Right lobe of liver (tissue), 6 donors: Measurements from ENCODE around the gene FANCE. TPM values are rescaled to one million over a fixed set of nuclear protein-coding genes. Genes with fewer than 3 reads are reported as not detected.

ENCODE experiments used
- ATAC-seq, 4 donors: fragments of 200-7000 bp; cut with Tn5 transposase; one replicate each; pipeline ENCODE4 v1.9.1; 2020; ENCODE audit warnings: mild to moderate bottlenecking in 4 of 4, moderate library complexity in 4 of 4
- DNase-seq, 3 donors: peaks; one replicate each; pipeline ENCODE4 v3.0.0-alpha.2; 2020
- H3K27ac ChIP-seq, 3 donors: fragments of 200-600 bp; one replicate each; pipeline ENCODE4 v1.8.0; 2022
- H3K27me3 ChIP-seq, 2 donors: fragments of 200-600 bp; one replicate each; pipeline ENCODE4 v1.8.0; 2022
- H3K36me3 ChIP-seq, 4 donors: fragments of 200-600 bp; sonication (generic) in 1 of 4; one replicate each; pipeline versions ENCODE4 v1.5.1 to v1.8.0; 2017 to 2022; ENCODE audit warnings: control low read depth in 1 of 4
- H3K4me1 ChIP-seq, 4 donors: fragments of 200-600 bp; sonication (generic) in 1 of 4; one replicate each; pipeline versions ENCODE4 v1.5.1 to v1.8.0; 2017 to 2022; ENCODE audit warnings: control low read depth in 1 of 4
- H3K4me3 ChIP-seq, 3 donors: fragments of 200-600 bp; one replicate each; pipeline ENCODE4 v1.8.0; 2022
- H3K9me3 ChIP-seq, 4 donors: fragments of 200-600 bp; sonication (generic) in 1 of 4; one replicate each; pipeline versions ENCODE4 v1.5.1 to v1.8.0; 2017 to 2022; ENCODE audit warnings: control low read depth in 1 of 4
- POLR2A ChIP-seq: fragments of 450-650 bp; IDR thresholded peaks from one replicate; pipeline ENCODE4 v1.6.1; 2017; ENCODE audit warnings: antibody characterized with exemption, mild to moderate bottlenecking
- WGBS: methylation state at CpG from one replicate; pipeline ENCODE4 v1.1.6; 2018; ENCODE audit warnings: low coverage, low lambda C conversion rate; ENCODE audit not compliant: insufficient coverage; ENCODE audit errors: missing lambda C conversion rate; 5-methylcytosine and 5-hydroxymethylcytosine counted together
- intact Hi-C, 2 donors: fragments of 100-400 bp; cut with DNase I; formaldehyde crosslinking; loops; one replicate each; pipeline versions ENCODE4 v1.11.2 to v1.14.1; 2022
- total RNA-seq, 6 experiments: library from RNA; depleted of rRNA in 2 of 6; stranded (reverse); fragments of >200 nt in 2 of 6; fragmentation: NEBNext Ultra II Directional in 3 of 6; extraction: Animal tissue kit (Norgen Biotek cat#: 25700) in 3 of 6; gene quantifications; one replicate each; pipeline versions ENCODE4 v1.1.0 to v1.2.4, GENCODE V29; 2016 to 2023
- TF ChIP-seq, protein P1 (sequence below), 4 donors: fragments of 200-600 bp in 3 of 4; fragments of 450-650 bp in 1 of 4; IDR thresholded peaks; one replicate each; pipeline versions ENCODE4 v1.5.1 to v1.8.0; 2016 to 2022; ENCODE audit warnings: antibody characterized with exemption in 4 of 4, mild to moderate bottlenecking in 2 of 4
- donor health status: DM: no; HTN: yes; CAD: no.
- donor health status: DM: no; HTN: no; CAD: no.
- donor health status: DM: no; HTN: no; CAD: no.
- donor health status: DM: no; HTN: yes; CAD: no.
- donor health status: DM: no; HTN: yes; CAD: no.

The FANCE gene
- total RNA-seq, 6 experiments from 2014 or later = 0.44 to 1.7 (median 0.95) TPM

DNA sequence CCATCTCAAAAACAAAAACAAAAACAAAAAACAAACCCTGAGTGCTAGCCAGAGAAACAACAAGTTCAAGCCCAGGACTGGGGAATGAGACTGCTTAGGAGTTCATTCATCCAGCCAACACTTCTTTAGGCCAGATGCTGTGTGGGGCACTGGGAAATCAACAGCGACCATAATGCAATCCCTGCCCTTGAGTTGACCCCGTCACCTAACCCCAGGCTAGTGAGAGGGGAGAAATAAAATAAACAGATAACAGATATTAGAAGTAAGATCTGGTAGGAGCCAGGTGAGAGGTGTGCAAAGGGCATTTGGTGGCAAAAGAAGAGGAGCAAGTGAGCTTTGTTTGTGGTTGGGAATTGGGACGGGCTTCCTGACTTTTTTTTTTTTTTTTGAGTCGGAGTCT is 11.2 kb downstream of the FANCE start:
- intact Hi-C loops = no loop called here
- WGBS = 43% methylated on average over 3 of the region's 4 CpGs
- peak in 2 of 4 donors; percentile 7 to 38 for ATAC-seq

DNA sequence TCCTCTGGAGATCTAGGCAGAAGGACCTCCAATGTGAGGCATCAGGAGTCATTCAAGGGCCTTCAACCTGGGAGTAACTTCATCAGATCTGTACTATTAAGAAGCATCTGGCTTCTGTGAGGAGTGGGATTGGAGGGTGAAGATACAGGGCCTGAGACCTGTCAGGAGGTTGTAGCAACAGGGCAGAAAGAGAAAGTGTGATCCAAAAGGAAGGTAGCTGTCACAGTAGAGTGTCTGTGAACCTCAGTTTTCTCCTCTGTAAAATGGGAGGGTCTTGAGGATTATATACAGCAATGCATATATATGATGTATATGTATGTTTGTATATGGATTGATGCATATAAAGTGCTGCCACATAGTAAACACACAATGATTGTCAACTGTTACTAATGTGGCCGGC is 13.5 kb downstream of the FANCE start:
- Histone ChIP-seq H3K27ac (no peak overlapping the region), H3K9me3 (no peaks in the 10 kb centered on the region), H3K4me1 (peaks cover 0 to 18% (median 4%) of the 10 kb centered on the region in 4 donors), H3K27me3 (no peaks in the 10 kb centered on the region), H3K36me3 (peaks cover 0 to 10% (median 2%) of the 10 kb centered on the region in 4 donors), H3K4me3 (no peak overlapping the region)
- ATAC-seq (no peak), DNase-seq (no peak)
- TF ChIP-seq, protein P1, sequence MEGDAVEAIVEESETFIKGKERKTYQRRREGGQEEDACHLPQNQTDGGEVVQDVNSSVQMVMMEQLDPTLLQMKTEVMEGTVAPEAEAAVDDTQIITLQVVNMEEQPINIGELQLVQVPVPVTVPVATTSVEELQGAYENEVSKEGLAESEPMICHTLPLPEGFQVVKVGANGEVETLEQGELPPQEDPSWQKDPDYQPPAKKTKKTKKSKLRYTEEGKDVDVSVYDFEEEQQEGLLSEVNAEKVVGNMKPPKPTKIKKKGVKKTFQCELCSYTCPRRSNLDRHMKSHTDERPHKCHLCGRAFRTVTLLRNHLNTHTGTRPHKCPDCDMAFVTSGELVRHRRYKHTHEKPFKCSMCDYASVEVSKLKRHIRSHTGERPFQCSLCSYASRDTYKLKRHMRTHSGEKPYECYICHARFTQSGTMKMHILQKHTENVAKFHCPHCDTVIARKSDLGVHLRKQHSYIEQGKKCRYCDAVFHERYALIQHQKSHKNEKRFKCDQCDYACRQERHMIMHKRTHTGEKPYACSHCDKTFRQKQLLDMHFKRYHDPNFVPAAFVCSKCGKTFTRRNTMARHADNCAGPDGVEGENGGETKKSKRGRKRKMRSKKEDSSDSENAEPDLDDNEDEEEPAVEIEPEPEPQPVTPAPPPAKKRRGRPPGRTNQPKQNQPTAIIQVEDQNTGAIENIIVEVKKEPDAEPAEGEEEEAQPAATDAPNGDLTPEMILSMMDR (IDR thresholded peaks at IDR 0.05) = no peak
- TF ChIP-seq POLR2A = no peak
- WGBS = 83% methylated on average over 1 of the region's 1 CpG
- intact Hi-C loops = no loop called here

More for the DNA sequence above, 11.2 kb downstream of the FANCE start:
- Histone ChIP-seq H3K4me3 (no peak overlapping the region), H3K36me3 (no peaks in the 10 kb centered on the region), H3K27me3 (no peaks in the 10 kb centered on the region), H3K4me1 (peaks cover 0 to 8% (median 0%) of the 10 kb centered on the region in 4 donors), H3K27ac (no peak overlapping the region), H3K9me3 (no peaks in the 10 kb centered on the region)
- TF ChIP-seq, protein P1 (IDR thresholded peaks at IDR 0.05) = no peak
- no peak for TF ChIP-seq POLR2A
- DNase-seq = no peak

DNA sequence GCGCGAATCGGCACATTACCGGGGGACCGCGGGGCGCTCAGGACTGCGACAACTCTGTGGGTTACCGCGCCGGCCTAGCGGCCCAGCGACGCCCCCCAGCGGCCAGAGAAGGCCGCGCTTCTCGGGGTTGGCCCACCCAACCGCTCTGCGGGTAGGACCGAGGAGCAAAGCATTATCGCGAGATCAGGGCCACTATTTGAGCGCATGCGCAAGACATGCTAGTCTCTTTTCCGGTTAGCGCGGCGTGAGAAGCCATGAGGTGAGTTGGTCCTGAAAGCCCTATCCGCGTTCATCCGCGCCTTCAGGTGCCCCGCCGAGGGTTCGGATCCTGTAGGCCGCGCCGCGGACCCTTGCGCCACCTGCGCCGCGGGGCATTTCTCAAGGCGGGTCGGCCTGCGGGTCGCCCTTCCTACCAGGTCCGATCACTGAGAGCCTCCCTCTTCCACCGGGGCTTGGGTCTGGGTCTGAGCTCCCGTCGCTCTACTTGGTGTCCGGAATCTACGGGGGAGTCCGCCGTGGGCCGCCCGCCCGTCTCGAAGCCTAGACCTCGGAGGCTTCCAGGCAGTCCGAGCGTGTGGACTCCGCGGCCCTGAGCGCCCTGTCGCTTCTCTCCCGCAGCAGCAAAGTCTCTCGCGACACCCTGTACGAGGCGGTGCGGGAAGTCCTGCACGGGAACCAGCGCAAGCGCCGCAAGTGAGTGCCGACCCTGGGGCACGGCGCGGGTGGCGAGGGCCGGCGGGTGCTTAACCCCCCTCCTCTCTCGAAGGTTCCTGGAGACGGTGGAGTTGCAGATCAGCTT is 16.2 kb downstream of the FANCE start, which contains the start of gene RPL10A:
RPL10A (plus strand) TSS at position 221 of the 799 bp plus-strand sequence; CDS start at position 255, 34 bp downstream.
- TF ChIP-seq POLR2A = peak; percentile 90
- TF ChIP-seq, protein P1 (IDR thresholded peaks at IDR 0.05) = peak; percentile 93 to 99 (median 96)
- ATAC-seq = peak; percentile 90 to 95 (median 92)
- H3K27me3 ChIP-seq = no peaks in the 10 kb centered on the region
- H3K27ac ChIP-seq = peak within 1 kb of the TSS; percentile 73 to 82 (median 75)
- H3K4me1 ChIP-seq = peaks cover 0 to 36% (median 4%) of the 10 kb centered on the region in 4 donors
- intact Hi-C loops = no loop called here
- H3K4me3 ChIP-seq = peak within 1 kb of the TSS; percentile 70 to 88 (median 76)
- H3K36me3 ChIP-seq = peaks cover 0 to 18% (median 7%) of the 10 kb centered on the region in 4 donors
- no peaks in the 10 kb centered on the region for H3K9me3 ChIP-seq
- WGBS = 0% methylated on average over 20 of the region's 86 CpGs
- DNase-seq = peak; percentile 95 to 96 (median 96)

DNA sequence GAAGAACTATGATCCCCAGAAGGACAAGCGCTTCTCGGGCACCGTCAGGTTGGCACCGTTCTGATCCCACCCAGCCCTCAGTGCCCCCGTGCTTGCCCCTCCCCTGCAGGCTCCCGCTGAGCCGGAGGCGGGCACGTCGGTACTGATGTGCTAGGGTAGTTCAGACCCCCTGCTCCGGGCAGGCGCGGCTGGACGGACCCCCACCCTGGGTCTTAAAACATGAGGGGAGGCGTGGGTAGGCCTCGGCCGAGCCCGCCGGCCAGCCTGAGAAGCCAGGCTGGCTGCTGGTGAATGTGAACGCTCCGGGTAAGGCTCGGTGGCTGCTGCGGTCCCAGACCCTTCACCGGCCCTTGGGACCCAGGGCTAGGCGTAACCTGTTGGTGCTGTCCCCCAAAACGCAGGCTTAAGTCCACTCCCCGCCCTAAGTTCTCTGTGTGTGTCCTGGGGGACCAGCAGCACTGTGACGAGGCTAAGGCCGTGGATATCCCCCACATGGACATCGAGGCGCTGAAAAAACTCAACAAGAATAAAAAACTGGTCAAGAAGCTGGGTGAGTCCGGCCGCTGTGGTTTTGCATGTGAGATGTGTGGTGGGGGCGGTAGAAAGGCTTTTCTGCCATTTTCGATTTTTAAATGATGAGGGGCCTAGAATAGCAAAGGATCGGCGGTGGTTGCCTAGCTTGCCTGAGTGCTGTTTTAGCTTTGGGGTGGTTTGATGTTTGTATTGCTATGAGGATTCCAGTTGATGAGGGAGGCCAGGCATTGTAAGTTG is 17.0 kb downstream of the FANCE start:
- H3K27ac ChIP-seq = peak overlapping the region; percentile 73 to 82 (median 75)
- H3K36me3 ChIP-seq = peaks cover 0 to 23% (median 7%) of the 10 kb centered on the region in 4 donors
- H3K27me3 ChIP-seq = no peaks in the 10 kb centered on the region
- WGBS = 30% methylated on average over 7 of the region's 37 CpGs
- peaks cover 0 to 30% (median 4%) of the 10 kb centered on the region in 4 donors for H3K4me1 ChIP-seq
- intact Hi-C loops = no loop called here
- no peak for TF ChIP-seq POLR2A
- TF ChIP-seq, protein P1 (IDR thresholded peaks at IDR 0.05) = no peak
- no peaks in the 10 kb centered on the region for H3K9me3 ChIP-seq
- DNase-seq (peak in 1 of 3 donors; percentile 61), ATAC-seq (peak; percentile 8 to 29 (median 14))
- H3K4me3 ChIP-seq = peak overlapping the region; percentile 70 to 88 (median 76)
